Vagina (tissue), 2 donors: Measurements from ENCODE around the gene TRAPPC5. TPM values are rescaled to one million over a fixed set of nuclear protein-coding genes. Genes with fewer than 3 reads are reported as not detected.

Experiments used
- DNase-seq, 2 donors: peaks; one replicate each; pipeline ENCODE4 v3.0.0-alpha.2; 2017; ENCODE audit errors: extremely low spot score in 2 of 2
- H3K27ac ChIP-seq: fragments of 200-600 bp; sonication (generic); one replicate; pipeline ENCODE4 v1.5.1; 2019
- H3K27me3 ChIP-seq: fragments of 200-600 bp; sonication (generic); one replicate; pipeline ENCODE4 v1.5.1; 2019
- H3K36me3 ChIP-seq, 2 donors: fragments of 200-600 bp; sonication (generic); one replicate each; pipeline ENCODE4 v1.5.1; 2017 to 2019
- H3K4me1 ChIP-seq: fragments of 200-600 bp; sonication (generic); one replicate; pipeline ENCODE4 v1.5.1; 2019
- H3K4me3 ChIP-seq, 2 donors: fragments of 200-600 bp; sonication (generic); 1 replicate in 1 of 2; 2 replicates in 1 of 2; pipeline ENCODE4 v1.5.1; 2016 to 2019
- H3K9me3 ChIP-seq: fragments of 200-600 bp; sonication (generic); one replicate; pipeline ENCODE4 v1.5.1; 2019
- POLR2A ChIP-seq, 2 donors: fragments of 450-650 bp; IDR thresholded peaks; one replicate each; pipeline ENCODE4 v1.6.1; 2017; ENCODE audit warnings: antibody characterized with exemption in 2 of 2, mild to moderate bottlenecking in 2 of 2, moderate library complexity in 2 of 2
- POLR2AphosphoS5 ChIP-seq, 2 donors: sonication (generic); formaldehyde crosslinking; IDR thresholded peaks; one replicate each; pipeline ENCODE4 v1.9.0; 2017; ENCODE audit warnings: antibody characterized with exemption in 2 of 2, mild to moderate bottlenecking in 2 of 2, low read depth in 1 of 2; ENCODE audit not compliant: insufficient read depth in 1 of 2
- intact Hi-C: fragments of 100-400 bp; cut with DNase I; formaldehyde crosslinking; loops from one replicate; pipeline ENCODE4 v1.15.1; 2023
- total RNA-seq: library from RNA; depleted of rRNA; stranded (reverse); fragments of >200 nt; gene quantifications from one replicate; pipeline ENCODE4 v1.2.3, GENCODE V29; 2016
- TF ChIP-seq, protein P1 (sequence below), 3 experiments: fragments of 450-650 bp in 2 of 3; fragments of 200-600 bp in 1 of 3; sonication (generic) in 1 of 3; IDR thresholded peaks; one replicate each; pipeline ENCODE4 v1.5.1; 2017 to 2019; ENCODE audit warnings: antibody characterized with exemption in 3 of 3, mild to moderate bottlenecking in 2 of 3, moderate library complexity in 2 of 3

Gene TRAPPC5
- total RNA-seq, 1 donor from 2014 or later, result 87.2 TPM

DNA sequence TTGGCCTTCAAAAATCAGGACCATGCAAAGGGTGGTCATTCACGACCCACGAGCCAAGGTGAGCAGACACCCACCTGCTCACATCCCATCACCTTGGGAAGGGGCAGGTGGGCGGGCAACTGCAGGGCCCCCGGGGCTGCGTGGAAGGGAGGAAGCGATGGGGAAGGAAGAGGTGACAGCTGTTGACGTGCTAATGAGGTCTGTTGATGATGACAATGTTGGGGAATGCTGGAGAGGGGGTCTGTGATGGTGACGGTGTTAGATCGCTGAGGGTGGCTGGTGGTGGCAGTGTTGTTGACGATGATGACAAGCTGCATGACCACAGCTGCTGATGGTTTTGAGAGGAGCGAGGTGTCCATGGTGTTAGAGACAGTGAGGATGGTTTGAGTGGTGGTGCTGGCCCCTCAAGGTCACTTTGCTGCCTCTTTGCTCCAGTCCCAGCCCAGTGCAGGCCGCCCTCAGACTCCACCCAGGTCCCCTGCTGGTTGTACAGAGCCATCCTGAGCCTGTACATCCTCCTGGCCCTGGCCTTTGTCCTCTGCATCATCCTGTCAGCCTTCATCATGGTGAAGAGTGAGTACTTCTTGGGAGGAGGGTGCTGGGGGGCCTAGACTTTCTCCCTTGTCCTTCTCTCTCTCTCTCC, 2.8 kb upstream of the TRAPPC5 start:
- DNase-seq, result no peak
- H3K9me3 ChIP-seq, result no peaks in the 10 kb centered on the region
- no peak overlapping the region for H3K27ac ChIP-seq
- intact Hi-C loops, result no loop called here
- TF ChIP-seq POLR2A (IDR thresholded peaks at IDR 0.05) (no peak), POLR2AphosphoS5 (IDR thresholded peaks at IDR 0.05; ENCODE audit: insufficient read depth in 1 of 2, low read depth in 1 of 2) (no peak)
- TF ChIP-seq, protein P1, sequence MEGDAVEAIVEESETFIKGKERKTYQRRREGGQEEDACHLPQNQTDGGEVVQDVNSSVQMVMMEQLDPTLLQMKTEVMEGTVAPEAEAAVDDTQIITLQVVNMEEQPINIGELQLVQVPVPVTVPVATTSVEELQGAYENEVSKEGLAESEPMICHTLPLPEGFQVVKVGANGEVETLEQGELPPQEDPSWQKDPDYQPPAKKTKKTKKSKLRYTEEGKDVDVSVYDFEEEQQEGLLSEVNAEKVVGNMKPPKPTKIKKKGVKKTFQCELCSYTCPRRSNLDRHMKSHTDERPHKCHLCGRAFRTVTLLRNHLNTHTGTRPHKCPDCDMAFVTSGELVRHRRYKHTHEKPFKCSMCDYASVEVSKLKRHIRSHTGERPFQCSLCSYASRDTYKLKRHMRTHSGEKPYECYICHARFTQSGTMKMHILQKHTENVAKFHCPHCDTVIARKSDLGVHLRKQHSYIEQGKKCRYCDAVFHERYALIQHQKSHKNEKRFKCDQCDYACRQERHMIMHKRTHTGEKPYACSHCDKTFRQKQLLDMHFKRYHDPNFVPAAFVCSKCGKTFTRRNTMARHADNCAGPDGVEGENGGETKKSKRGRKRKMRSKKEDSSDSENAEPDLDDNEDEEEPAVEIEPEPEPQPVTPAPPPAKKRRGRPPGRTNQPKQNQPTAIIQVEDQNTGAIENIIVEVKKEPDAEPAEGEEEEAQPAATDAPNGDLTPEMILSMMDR (IDR thresholded peaks at IDR 0.05), result no peak
- H3K4me1 ChIP-seq, result peaks cover 19% of the 10 kb centered on the region
- peaks cover 0 to 7% of the 10 kb centered on the region in 2 donors for H3K36me3 ChIP-seq
- H3K27me3 ChIP-seq, result no peaks in the 10 kb centered on the region
- H3K4me3 ChIP-seq, result no peak overlapping the region

DNA sequence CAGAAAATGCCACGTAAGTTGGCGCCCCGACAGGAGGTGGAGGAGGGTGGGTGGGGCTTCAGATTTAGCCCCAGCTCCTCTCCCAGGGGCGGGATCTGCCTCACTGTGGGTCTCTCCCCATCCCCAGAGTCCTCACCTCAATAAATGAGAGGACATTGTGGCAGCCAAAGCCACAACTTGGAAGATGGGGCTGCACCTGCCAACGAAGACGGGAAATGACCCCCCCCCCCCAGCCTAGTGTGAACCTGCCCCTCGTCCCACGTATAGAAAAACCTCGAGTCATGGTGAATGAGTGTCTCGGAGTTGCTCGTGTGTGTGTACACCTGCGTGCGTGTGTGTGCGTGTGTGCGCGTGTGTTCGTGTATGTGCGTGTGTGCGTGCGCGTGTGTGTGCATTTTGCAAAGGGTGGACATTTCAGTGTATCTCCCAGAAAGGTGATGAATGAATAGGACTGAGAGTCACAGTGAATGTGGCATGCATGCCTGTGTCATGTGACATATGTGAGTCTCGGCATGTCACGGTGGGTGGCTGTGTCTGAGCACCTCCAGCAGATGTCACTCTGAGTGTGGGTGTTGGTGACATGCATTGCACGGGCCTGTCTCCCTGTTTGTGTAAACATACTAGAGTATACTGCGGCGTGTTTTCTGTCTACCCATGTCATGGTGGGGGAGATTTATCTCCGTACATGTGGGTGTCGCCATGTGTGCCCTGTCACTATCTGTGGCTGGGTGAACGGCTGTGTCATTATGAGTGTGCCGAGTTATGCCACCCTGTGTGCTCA, 1.5 kb upstream of the TRAPPC5 start:
- no peak for DNase-seq
- H3K27ac ChIP-seq, result no peak overlapping the region

DNA sequence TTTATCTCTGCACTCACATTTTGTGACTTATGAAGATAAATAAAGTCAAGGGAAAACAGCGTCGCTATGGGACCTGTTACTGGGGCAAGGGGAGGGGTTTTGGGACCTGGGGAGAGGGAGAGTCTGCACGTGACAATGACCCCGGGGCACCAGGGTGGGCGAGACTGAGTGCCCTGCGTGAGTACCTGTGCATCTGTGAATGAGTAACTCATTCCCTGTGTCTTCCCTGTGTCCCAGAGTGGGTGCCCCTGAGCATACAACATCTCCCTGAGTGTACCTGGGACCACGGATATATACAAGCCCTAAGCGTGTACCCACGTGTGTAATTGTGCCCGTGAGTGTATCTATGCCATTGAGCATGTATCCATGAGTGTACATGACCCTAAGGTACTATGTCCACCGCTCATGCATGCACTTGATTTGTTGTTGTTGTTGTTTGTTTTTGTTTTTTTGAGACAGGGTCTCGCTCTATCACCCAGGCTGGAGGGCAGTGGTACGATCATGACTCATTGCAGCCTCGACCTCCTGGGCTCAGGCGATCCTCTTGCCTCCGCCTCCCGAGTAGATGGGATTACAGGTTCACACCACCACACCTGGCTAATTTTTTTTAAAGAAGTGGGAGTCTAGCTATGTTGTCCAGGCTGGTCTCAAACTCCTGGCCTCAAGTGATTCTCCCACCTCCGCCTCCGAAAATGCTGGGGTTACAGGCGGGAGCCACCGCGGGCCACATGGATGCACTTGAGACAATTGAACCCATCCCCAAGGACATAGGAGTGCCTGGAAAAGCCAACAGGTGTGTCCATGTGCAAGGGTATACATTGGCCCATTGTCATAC, 645 bp upstream of the TRAPPC5 start:
- TF ChIP-seq POLR2AphosphoS5 (IDR thresholded peaks at IDR 0.05; ENCODE audit: insufficient read depth in 1 of 2, low read depth in 1 of 2) (no peak), POLR2A (IDR thresholded peaks at IDR 0.05) (no peak)
- TF ChIP-seq, protein P1 (IDR thresholded peaks at IDR 0.05), result no peak
- DNase-seq, result no peak
- H3K27me3 ChIP-seq, result no peaks in the 10 kb centered on the region
- peaks cover 0 to 23% of the 10 kb centered on the region in 2 donors for H3K36me3 ChIP-seq
- H3K27ac ChIP-seq, result peak overlapping the region; percentile 91
- no peaks in the 10 kb centered on the region for H3K9me3 ChIP-seq
- peaks cover 19% of the 10 kb centered on the region for H3K4me1 ChIP-seq
- intact Hi-C loops, result loop anchor here (10.0 kb wide), 1 partner anchor 585 kb away; no protein-coding TSS in a partner anchor
- H3K4me3 ChIP-seq, result peak overlapping the region; percentile 89 to 100

More for the DNA sequence above, 1.5 kb upstream of the TRAPPC5 start:
- TF ChIP-seq POLR2A (IDR thresholded peaks at IDR 0.05) (no peak), POLR2AphosphoS5 (IDR thresholded peaks at IDR 0.05; ENCODE audit: insufficient read depth in 1 of 2, low read depth in 1 of 2) (no peak)
- TF ChIP-seq, protein P1 (IDR thresholded peaks at IDR 0.05), result no peak
- Histone ChIP-seq H3K9me3 (no peaks in the 10 kb centered on the region), H3K36me3 (peaks cover 0 to 17% of the 10 kb centered on the region in 2 donors), H3K4me3 (no peak overlapping the region), H3K27me3 (no peaks in the 10 kb centered on the region), H3K4me1 (peaks cover 19% of the 10 kb centered on the region)
- intact Hi-C loops, result no loop called here

DNA sequence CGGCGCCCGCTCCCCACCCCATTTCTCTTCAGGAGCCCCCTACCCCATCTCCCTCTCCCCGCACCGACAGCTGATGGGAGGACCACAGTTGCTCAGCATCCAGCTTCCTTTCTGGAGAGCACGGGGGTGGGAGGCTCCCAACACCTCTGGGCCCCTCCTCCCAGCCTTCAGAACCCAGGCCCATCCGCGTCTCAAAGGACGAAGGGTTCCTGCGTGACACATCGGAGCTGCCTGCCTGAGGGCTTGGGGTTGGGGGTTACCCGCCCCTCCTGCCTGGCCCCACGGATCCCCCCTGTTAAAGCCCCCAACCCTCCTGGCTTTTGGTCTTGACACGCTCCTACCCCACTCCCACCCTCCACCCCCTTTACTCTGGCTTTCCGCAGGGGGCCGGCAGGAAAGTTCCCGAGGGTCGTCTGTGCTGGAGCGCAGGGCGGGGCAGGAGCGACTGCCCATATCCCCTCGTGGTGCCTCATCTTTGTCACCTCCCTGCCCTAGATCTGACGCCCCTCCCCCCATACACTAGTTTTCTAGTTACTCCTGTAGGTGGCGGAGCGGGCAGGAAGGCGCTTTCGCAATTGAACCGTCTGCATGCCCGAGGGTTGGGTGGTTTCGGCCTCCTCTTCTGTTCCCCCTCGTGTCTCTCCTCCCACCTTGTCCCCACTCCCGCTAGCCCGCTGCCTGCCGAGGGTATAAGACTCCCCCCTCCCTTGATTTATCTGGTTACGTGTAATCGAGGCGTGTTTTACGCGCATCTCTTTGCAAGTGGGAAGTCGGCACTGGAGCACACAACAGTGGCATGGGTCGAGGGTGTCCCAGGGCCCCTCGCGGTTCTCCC, 924 bp downstream of the TRAPPC5 start:
- TF ChIP-seq POLR2A (IDR thresholded peaks at IDR 0.05), result no peak
- TF ChIP-seq, protein P1 (IDR thresholded peaks at IDR 0.05), result peak; percentile 16 to 22 (median 17)
- TF ChIP-seq POLR2AphosphoS5 (IDR thresholded peaks at IDR 0.05; ENCODE audit: insufficient read depth in 1 of 2, low read depth in 1 of 2), result peak in 1 of 2 donors; percentile 24
- Histone ChIP-seq H3K27ac (peak overlapping the region; percentile 91), H3K36me3 (peaks cover 0 to 23% of the 10 kb centered on the region in 2 donors), H3K4me3 (peak overlapping the region; percentile 89 to 100), H3K27me3 (no peaks in the 10 kb centered on the region), H3K4me1 (peaks cover 19% of the 10 kb centered on the region), H3K9me3 (no peaks in the 10 kb centered on the region)
- no peak for DNase-seq
- intact Hi-C loops, result loop anchor here (10.0 kb wide), 1 partner anchor 587 kb away; no protein-coding TSS in a partner anchor
